Ascending aorta (tissue), 2 donors: ENCODE results near the gene MAJIN. TPM values are rescaled to one million over a fixed set of nuclear protein-coding genes. Genes with fewer than 3 reads are reported as not detected.

Source experiments
- DNase-seq, 2 donors: peaks; one replicate each; pipeline ENCODE4 v3.0.0-alpha.2; 2019; ENCODE audit warnings: low spot score in 2 of 2
- H3K27ac ChIP-seq, 2 donors: fragments of 200-600 bp; sonication (generic); one replicate each; pipeline ENCODE4 v1.5.1; 2016 to 2017; ENCODE audit warnings: mild to moderate bottlenecking in 1 of 2
- H3K27me3 ChIP-seq: fragments of 200-600 bp; sonication (generic); one replicate; pipeline ENCODE4 v1.5.1; 2017
- H3K36me3 ChIP-seq, 2 donors: fragments of 200-600 bp; sonication (generic); one replicate each; pipeline ENCODE4 v1.5.1; 2016
- H3K4me1 ChIP-seq, 2 donors: fragments of 200-600 bp; sonication (generic); one replicate each; pipeline ENCODE4 v1.5.1; 2016 to 2017; ENCODE audit warnings: mild to moderate bottlenecking in 1 of 2
- H3K4me3 ChIP-seq, 2 donors: fragments of 200-600 bp; sonication (generic); one replicate each; pipeline ENCODE4 v1.5.1; 2016 to 2017; ENCODE audit warnings: mild to moderate bottlenecking in 1 of 2
- H3K9me3 ChIP-seq, 2 donors: fragments of 200-600 bp; sonication (generic); one replicate each; pipeline ENCODE4 v1.5.1; 2016
- CTCF ChIP-seq, 3 experiments: fragments of 200-600 bp in 2 of 3; fragments of 450-650 bp in 1 of 3; sonication (generic) in 2 of 3; IDR thresholded peaks; one replicate each; pipeline ENCODE4 v1.5.1; 2016 to 2019; ENCODE audit warnings: antibody characterized with exemption in 3 of 3, mild to moderate bottlenecking in 1 of 3, moderate library complexity in 1 of 3
- intact Hi-C: fragments of 100-400 bp; cut with DNase I; formaldehyde crosslinking; loops from one replicate; pipeline ENCODE4 v1.15.1; 2023
- total RNA-seq: library from RNA; depleted of rRNA; stranded (reverse); fragments of >200 nt; gene quantifications from one replicate; pipeline ENCODE4 v1.1.0, GENCODE V29; 2016

Gene MAJIN
- total RNA-seq, 1 donor from 2014 or later, result not detected

GRCh38 chr11:64951529-64951928, 20.4 kb downstream of the MAJIN start:
- Histone ChIP-seq H3K4me3 (no peak overlapping the region), H3K27me3 (no peaks in the 10 kb centered on the region), H3K4me1 (no peaks in the 10 kb centered on the region), H3K36me3 (no peaks in the 10 kb centered on the region), H3K27ac (no peak overlapping the region), H3K9me3 (no peaks in the 10 kb centered on the region)
- intact Hi-C loops, result no loop called here
- TF ChIP-seq CTCF (IDR thresholded peaks at IDR 0.05), result no peak
- peak in 1 of 2 donors; percentile 19 for DNase-seq

DNA sequence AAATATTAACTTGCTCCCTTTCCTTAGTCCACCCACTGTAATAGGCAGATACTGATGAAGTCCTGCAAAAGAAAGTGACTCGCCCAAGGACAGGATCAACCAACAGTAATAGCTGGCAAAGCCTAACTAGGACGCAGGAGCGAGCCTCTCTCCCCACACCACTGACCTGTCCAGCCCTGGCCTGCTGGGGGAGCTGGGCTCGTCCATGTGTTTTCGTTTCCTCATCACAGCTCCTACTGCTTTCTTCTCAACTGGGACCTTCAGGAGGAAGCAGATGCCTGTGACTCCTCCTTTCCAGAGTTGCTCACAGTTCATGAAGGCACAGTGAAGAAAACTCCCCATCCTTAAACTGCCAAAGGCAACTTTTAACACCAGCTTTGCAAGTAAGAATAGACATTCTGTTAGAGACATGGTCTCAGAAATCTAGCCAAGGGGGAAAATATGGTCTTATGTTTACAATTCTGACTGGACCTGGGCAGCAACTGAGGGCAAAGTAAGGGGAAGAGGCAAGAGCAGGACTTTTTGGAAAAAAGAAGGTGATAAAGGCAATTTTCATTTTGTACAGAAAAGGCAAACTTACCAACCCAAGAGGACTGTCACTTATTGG, 24.6 kb downstream of the MAJIN start:
- intact Hi-C loops, result no loop called here
- Histone ChIP-seq H3K27ac (no peak overlapping the region), H3K36me3 (no peaks in the 10 kb centered on the region), H3K4me3 (no peak overlapping the region), H3K4me1 (no peaks in the 10 kb centered on the region), H3K9me3 (no peaks in the 10 kb centered on the region), H3K27me3 (no peaks in the 10 kb centered on the region)
- DNase-seq, result peak in 1 of 2 donors; percentile 37
- no peak for TF ChIP-seq CTCF (IDR thresholded peaks at IDR 0.05)

DNA sequence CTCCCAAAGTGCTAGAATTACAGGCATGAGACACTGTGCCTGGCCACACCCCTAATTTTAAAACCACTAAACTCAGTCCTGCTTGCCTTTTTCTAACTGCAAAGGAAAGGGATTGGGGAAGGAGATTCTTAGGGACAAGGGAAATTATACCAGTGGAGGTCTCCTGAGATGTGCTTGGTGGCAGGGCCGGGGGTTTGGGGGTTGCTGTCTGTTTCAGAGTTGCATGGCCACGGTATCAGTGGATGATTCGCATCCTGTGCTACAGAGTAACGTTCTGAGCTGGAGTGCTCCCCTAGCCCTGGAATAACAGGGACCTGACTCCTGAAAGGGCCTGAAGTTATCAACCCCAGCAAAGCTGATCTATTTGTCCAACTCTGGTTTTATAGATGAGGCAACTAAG, 35.4 kb downstream of the MAJIN start:
- peak in 1 of 2 donors; percentile 9 for DNase-seq
- H3K27me3 ChIP-seq, result no peaks in the 10 kb centered on the region
- intact Hi-C loops, result no loop called here
- H3K27ac ChIP-seq, result no peak overlapping the region
- H3K36me3 ChIP-seq, result peaks cover 21 to 29% of the 10 kb centered on the region in 2 donors
- no peak overlapping the region for H3K4me3 ChIP-seq
- H3K4me1 ChIP-seq, result no peaks in the 10 kb centered on the region
- no peak for TF ChIP-seq CTCF (IDR thresholded peaks at IDR 0.05)
- no peaks in the 10 kb centered on the region for H3K9me3 ChIP-seq

DNA sequence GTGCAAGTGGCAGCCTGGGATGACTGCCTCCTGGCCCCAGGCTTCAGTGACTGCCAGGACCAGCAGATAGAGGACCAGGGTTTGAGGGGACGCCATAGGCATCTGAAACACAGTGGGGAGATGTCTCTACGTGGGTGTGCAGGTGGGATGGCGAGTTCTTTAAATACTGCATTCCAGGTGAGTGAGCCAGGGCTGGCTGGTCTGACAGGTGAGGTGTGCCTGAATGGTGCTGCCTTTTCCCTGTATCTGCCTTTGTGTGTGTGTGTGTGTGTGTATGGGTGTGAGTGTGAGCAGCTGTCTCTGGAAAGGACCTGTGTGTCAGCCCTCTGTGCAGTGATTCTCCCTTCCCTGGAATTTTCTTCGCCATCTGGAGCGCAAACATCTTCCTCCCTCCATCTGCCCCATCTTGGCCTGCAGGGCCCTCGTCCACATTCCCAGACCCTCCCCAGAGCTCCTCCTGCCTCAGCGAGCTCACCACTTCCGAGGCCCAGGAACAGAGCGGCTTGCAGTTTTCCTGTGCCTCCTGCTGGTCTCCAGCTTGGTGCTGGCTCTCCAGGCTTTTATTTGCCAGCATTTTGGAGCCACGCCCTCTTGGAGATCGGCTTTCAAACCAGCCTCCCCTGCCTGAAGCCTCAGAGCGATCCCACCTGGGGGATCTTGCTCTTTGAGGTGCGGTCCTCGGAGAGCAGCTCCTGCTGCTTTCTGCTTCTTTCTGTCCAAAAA, 36.4 kb downstream of the MAJIN start, which contains the start of gene GPHA2:
Gene GPHA2, minus strand, starts transcription at position 535 of the 723 bp plus-strand sequence. Its CDS starts 433 bp downstream, at position 102.
- H3K4me1 ChIP-seq, result no peaks in the 10 kb centered on the region
- intact Hi-C loops, result no loop called here
- DNase-seq, result peak in 1 of 2 donors; percentile 54
- H3K4me3 ChIP-seq, result no peak within 1 kb of the TSS
- no peaks in the 10 kb centered on the region for H3K27me3 ChIP-seq
- H3K27ac ChIP-seq, result no peak within 1 kb of the TSS
- H3K9me3 ChIP-seq, result no peaks in the 10 kb centered on the region
- H3K36me3 ChIP-seq, result peaks cover 31 to 39% of the 10 kb centered on the region in 2 donors
- no peak for TF ChIP-seq CTCF (IDR thresholded peaks at IDR 0.05)

GRCh38 chr11:64934682-64935358, 37.1 kb downstream of the MAJIN start:
- no peak overlapping the region for H3K27ac ChIP-seq
- no peaks in the 10 kb centered on the region for H3K27me3 ChIP-seq
- no peak for TF ChIP-seq CTCF (IDR thresholded peaks at IDR 0.05)
- no peaks in the 10 kb centered on the region for H3K9me3 ChIP-seq
- peak in 1 of 2 donors; percentile 52 for DNase-seq
- no peak overlapping the region for H3K4me3 ChIP-seq
- H3K36me3 ChIP-seq, result peaks cover 38 to 46% of the 10 kb centered on the region in 2 donors
- intact Hi-C loops, result no loop called here
- H3K4me1 ChIP-seq, result no peaks in the 10 kb centered on the region
